IPS DF 19.7 (cell line): ENCODE data around the gene SYNE1.
"Not testable (repeated sequence)": the region's sequence is repeated elsewhere in the genome, so short reads cannot be mapped to it uniquely, and the experiment has no call there.

ENCODE experiments used
- DNase-seq: peaks from one replicate; pipeline ENCODE4 v3.0.0-alpha.2; 2013; ENCODE audit warnings: low read depth, low spot score

SYNE1 gene

DNA sequence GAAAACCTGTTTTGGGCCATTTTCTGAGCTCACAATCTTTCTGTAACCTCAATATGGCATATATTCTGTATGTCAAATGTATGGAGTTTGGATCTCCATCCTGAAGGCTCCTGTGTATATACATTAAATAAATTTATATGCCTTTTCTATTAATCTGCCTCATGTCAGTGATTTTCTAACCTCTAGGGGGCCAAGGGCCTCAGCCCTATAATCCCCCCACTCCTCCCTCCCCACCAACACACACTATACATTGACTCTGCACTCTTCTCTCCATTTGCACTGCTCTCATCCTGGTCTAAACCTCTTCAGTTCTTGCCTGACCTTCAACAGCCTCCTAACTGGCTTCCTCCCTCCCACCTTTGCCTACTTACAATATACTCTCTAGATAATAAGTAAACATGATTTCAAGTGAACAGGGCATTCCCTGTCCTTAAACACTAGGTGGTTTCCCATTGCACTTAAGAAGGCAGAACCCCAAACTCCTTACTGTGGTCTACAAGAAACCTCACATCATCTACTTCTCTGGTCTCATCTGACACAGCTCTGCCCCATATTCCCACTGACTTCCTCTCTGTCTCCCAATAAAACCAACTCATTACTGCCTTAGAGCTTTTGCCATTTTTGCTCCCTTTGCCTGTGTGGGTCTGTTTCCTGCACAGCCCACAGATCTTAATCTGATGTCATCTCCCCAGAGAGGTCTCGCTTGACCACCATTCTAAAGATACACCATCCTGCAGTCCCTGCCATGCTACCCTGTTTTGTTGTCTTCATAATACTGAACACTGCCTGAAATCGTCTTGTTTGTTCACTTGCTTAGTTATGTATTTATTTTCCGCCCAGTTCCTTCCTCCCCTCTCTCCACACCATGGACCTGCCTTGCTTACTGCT is 213.7 kb downstream of the SYNE1 start:
- DNase-seq, result no peak

DNA sequence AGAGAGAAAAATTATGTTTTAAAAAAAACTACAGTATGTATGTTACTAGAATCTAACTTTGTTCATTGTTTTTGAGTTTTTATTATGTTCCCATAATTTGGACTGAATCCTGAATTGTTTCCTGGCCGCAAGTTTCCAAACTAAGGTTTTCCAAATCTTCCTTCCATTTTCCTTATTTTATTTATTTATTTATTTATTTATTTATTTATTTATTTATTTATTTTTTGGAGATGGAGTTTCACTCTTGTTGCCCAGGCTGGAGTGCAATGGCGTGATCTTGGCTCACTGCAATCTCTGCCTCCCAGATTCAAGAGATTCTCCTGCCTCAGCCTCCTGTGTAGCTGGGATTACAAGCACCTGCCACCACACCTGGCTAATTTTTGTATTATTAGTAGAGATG is 215.7 kb downstream of the SYNE1 start:
- not testable (repeated sequence) for DNase-seq

- no peak for DNase-seq
Observed at GRCh38 chr6:152420696-152421095, 216.5 kb downstream of the SYNE1 start.

DNA sequence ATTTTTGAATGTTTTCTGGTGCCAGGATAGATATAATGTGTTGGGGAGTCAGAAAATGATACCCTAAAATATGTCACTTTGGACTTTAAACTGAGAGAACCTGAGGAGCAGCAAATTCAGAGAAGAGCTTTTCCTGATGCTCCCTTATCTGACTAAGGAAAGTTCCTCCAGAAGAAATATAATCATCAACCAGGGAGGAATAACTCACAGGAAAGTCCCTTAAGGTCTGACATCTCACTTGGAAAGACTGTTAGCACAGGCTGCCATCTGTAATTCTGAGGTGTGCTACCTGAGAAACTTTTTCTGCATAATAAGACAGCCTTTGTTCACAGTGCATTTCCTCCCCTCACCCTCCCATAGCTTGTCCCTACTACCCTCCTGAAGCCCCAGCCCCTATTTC is 218.6 kb downstream of the SYNE1 start:
- no peak for DNase-seq

DNA sequence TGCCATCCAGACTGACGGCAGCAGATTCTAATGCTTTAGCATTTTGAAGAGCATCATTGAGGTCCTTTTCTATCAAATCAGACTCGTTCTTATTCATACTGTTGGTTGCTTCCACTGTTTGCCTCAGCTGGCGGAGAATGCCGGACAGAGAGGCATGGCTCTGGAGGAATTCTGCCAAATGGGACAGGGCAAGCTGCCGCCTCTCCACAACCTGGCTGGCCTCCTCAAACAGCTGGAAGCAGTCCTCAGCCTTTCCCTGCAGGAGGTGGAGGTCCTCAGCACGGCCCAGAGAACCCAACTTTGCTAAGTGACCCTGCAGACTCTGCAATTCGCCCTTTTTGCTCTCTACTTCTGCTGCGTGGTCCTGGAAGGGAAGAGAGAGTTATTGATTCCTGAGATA is 220.5 kb downstream of the SYNE1 start:
- no peak for DNase-seq

DNA sequence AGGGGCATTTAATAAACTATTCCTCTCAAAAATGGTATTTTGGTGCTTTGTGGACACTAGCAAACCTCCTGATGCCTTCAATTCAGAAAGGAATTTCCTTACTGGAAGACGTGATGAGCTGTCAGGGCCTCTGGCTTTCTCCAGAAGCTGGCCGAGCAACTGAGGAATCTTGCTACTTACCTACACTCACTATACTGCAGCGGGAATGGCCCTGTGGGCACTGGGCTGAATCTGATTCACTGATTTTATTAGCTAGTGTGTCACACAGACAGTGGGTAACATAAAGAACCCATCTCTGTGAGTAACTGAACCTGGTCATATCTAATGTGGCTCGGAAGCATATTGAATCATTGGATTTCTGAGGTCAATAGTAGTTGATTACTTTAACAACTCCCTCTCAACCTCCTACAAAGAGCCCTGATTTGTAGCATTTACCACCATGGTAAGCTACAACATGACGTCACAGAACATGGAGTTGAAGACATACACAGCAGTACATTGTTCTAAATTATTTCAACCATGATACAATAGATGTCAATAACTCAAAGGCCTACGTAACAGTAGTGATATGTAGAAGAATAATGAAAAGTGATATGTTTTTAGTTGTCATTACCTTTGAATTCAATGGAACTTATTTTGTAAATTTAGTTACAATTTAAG is 232.1 kb downstream of the SYNE1 start:
- no peak for DNase-seq

DNA sequence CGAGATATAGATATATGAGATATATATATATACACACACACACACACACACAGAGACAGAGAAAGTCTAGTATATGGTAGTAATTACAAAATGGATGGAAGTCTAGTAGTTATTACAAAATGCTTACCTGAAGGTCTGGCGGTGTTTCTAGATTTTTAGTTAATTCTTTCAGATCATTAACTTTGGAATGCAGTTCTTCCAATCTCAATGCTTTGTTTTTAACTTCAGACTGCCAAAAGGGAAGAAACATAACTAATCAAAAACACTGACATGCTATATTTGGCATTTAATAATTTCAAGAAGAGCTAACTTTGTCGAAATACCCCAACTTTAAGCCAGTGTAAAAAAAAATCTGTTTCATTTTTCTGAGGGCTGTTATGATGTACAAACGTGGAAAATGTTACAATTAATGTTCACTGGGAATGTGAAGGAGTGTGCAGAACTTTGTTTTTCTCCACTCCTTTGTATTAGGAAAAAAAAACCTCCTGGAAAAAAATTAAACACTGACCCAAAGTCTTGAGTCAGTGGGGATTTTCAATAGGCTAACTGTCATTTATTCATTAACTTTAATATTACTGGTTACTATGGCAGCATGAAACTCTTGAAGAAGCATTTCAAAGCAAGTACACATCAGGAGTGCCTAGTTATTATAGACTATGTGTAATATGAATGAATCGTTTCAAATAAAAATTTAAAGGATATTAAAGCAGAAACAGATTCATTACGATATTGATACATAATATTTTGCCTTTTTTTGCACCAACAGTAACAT is 232.9 kb downstream of the SYNE1 start:
- DNase-seq, result no peak

DNA sequence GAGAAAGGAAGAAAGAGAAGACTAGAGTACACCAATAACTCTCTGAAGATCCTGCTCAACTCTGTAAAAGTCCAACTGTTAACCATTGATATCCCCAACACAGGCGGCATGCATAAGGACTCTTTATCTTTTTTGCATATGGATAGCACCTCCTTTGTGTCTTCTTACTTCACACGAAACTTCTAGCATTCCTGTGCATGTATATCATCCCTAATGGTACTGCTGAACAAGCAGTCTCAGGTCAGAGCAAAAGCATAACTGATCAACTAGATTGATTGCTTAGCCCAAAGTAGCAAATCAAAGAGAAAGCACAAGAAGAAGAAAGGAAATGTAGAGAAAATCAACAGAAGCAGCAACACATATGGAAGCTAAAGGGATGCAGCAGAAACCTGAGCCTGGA is 234.4 kb downstream of the SYNE1 start:
- no peak for DNase-seq

DNA sequence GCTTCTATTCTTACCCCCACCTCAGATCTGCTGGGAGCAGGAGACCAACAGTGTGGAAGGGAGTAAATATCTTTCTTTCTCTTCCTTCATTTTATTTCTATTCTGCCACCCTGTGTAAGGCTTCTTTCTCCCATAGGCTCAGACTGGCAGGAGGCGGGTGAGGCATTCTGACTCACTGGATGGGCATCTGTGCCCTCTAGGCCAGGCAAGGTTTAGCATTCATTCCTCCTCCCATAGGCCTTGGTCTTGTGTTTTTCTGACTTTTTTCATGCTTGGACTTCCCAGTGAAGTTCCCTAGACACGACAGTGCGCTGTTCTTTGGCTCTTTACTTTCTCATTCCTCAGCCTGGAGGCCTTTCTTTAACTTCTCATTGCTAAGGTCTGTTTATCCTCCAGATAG is 235.2 kb downstream of the SYNE1 start:
- no peak for DNase-seq

DNA sequence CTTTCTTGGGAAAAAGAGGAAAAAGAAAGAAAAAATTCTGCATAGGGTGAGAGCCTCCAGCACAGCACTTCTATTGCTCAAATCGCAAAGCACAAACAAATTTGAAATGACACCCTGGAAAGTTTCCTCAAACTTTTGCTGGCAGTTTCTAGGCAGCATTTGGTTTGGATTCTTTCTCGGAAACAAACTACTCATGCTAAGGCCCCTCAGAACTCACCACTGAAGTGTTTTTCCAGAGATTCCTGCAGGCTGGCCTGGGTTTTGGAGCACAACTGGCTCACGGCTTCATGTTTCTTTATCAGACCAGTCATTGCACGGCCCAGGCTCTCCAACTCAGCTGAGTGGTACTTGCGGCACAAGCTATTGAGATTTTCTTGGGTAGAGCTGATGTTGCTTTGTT is 237.8 kb downstream of the SYNE1 start:
- no peak for DNase-seq

GRCh38 chr6:152398993-152399392 is 238.2 kb downstream of the SYNE1 start:
- no peak for DNase-seq

DNA sequence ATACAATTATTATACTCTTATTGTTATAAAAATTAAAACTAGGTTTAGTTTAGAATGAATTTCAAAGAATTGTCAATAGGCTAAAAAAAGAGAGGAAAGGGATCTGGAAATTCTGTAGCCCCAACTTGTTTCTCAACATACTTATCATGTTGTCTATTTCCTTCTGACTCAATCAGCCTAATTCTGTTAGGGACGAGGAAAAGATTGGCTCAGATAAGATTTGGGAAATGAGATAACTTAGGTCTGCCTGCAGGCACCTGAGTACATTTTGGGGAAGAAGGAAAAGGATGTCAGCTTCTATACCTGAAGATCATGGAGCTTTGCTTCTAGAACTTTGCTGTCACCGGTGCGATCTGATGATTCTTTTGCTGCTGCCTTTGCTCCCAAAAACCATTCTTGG is 238.8 kb downstream of the SYNE1 start:
- DNase-seq, result no peak

DNA sequence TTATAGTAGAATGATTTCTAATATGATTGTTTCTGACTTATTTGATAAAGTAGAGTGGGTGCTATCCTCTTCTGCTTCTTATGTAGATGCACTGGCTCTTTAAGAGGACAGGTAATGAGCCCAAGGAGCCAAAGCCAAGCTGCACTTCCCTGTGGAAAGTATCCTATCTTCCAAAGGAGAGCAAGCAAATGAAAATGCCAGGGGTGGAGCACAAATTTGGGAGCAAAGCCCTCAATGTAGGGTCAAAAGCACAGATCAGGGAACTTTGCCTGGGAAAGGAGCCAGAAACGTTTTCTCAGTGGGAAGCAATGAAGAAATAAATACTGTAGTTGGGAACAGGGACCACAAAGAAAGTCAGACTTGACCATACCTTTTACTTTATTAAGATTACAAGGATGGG is 242.9 kb downstream of the SYNE1 start:
- DNase-seq, result no peak

- DNase-seq, result no peak
Observed at GRCh38 chr6:152391179-152391880, 245.8 kb downstream of the SYNE1 start.

DNA sequence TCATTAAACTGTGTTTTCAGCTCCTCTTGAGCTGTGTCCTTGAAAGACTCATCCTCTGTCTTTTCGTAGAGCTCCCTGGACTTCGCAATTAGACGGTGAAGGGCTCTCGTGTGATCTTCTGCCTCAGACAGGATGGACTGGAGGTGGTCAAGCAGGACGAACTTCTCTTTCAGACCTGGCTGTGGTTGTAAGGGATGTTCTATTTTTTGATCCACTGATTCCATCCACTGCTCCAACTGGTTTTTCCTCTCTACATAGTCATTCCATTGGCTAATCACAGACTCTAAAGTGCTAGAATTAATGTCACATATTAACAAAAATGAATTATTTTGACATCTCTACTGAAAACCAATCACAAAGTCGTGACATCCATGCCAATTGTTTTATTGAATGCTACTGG is 250.1 kb downstream of the SYNE1 start:
- DNase-seq, result no peak

- no peak for DNase-seq
Observed at GRCh38 chr6:152386131-152386530, 251.0 kb downstream of the SYNE1 start.

- peak; percentile 23 for DNase-seq
Observed at GRCh38 chr6:152380993-152381898, 255.9 kb downstream of the SYNE1 start.

- no peak for DNase-seq
Observed at GRCh38 chr6:152380351-152380767, 256.8 kb downstream of the SYNE1 start.

GRCh38 chr6:152379423-152379822 is 257.7 kb downstream of the SYNE1 start:
- no peak for DNase-seq

GRCh38 chr6:152378169-152378568 is 259.0 kb downstream of the SYNE1 start:
- DNase-seq, result no peak

DNA sequence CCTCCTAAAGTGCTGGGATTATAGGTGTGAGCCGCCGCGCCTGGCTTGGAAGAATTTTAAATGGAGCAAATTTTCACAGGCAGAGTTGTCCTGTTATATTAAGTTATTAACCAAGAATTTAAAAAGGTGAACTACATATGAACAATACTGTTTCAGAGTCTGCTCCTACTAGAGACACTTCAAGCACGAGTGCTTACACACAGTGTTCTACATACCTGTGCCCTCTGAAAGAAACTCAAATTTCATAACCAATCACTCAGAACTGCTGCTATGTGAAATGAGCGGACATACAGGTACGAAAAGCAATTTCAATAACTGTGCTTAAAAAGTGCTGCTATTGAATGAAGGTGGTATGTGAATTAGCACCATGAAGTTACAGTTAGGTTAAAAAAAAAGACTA is 262.0 kb downstream of the SYNE1 start:
- DNase-seq, result no peak
